Camera-type eye (tissue), 1 donor: ENCODE measurements around the gene DDX11. TPM values are rescaled to one million over a fixed set of nuclear protein-coding genes. Genes with fewer than 3 reads are reported as not detected.

Experiments used
- total RNA-seq: library from RNA; depleted of rRNA; stranded (reverse); fragments of >200 nt; gene quantifications from one replicate; pipeline ENCODE4 v1.2.3, GENCODE V29; 2014

DDX11 gene
- total RNA-seq: 38.4 TPM

GRCh38 chr12:31073527-31074332, at the start of gene DDX11:
DDX11 (plus strand) TSS chr12:31073860; CDS start chr12:31078394, 4,534 bp downstream.

Other genes with a start within 250 kb of the DDX11 start
- 15.6 TPM for gene TSPAN11, start 147.1 kb upstream of the DDX11 start, total RNA-seq